ENCODE results near the gene SETBP1. TPM values are rescaled to one million over a fixed set of nuclear protein-coding genes. Genes with fewer than 3 reads are reported as not detected.

The SETBP1 gene
- total RNA-seq, 1 donor, result 22.8 TPM

- no peak for DNase-seq (ENCODE audit: insufficient read length, low spot score, missing footprints)
- H3K4me2 ChIP-seq (ENCODE audit: insufficient read depth, low read length), result no peak overlapping the region
- no peaks in the 10 kb centered on the region for H4K20me1 ChIP-seq (ENCODE audit: insufficient read depth, low read length)
- no peak for TF ChIP-seq CTCF (IDR thresholded peaks at IDR 0.05; ENCODE audit: extremely low read depth, low read depth, low read length)
- H3K9me3 ChIP-seq (ENCODE audit: low read depth, low read length), result no peaks in the 10 kb centered on the region
- no peaks in the 10 kb centered on the region for H3K36me3 ChIP-seq (ENCODE audit: insufficient read depth, low read length)
- H3K4me1 ChIP-seq (ENCODE audit: insufficient read depth, low read length), result no peaks in the 10 kb centered on the region
- no peak overlapping the region for H2AFZ ChIP-seq (ENCODE audit: low read length)
- no peaks in the 10 kb centered on the region for H3K27me3 ChIP-seq (ENCODE audit: insufficient read depth, low read length)
- no peak overlapping the region for H3K4me3 ChIP-seq (ENCODE audit: insufficient read depth, low read length)
- no peak overlapping the region for H3K27ac ChIP-seq (ENCODE audit: low read depth, low read length)
- H3K79me2 ChIP-seq (ENCODE audit: insufficient read depth, low read length), result no peaks in the 10 kb centered on the region
These were observed 254.2 kb downstream of the SETBP1 start for GRCh38 chr18:44934901-44935300.

DNA sequence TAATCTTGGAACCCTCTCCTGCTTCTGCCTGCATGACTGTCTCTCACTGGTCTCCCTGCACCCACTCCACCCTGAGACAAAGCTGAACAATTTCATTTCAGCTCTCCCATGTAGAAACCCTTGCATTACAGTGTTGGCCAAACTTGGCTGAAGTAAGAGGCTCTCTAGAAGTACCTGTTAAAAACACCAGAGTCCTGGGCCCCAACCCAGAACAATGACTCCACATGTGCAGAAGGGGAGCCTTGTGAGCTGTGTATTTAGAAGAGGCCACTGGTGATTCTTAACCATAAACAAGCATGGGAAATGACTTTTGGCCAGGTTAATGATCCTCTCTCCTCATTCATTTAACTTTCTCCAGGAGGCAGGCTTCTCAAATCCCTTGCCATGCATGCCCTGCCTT is 254.8 kb downstream of the SETBP1 start:
- Histone ChIP-seq H3K27ac (ENCODE audit: low read depth, low read length) (no peak overlapping the region), H3K27me3 (ENCODE audit: insufficient read depth, low read length) (no peaks in the 10 kb centered on the region), H3K9me3 (ENCODE audit: low read depth, low read length) (no peaks in the 10 kb centered on the region), H3K79me2 (ENCODE audit: insufficient read depth, low read length) (no peaks in the 10 kb centered on the region), H3K4me3 (ENCODE audit: insufficient read depth, low read length) (no peak overlapping the region), H3K4me2 (ENCODE audit: insufficient read depth, low read length) (no peak overlapping the region), H3K4me1 (ENCODE audit: insufficient read depth, low read length) (no peaks in the 10 kb centered on the region), H4K20me1 (ENCODE audit: insufficient read depth, low read length) (no peaks in the 10 kb centered on the region), H2AFZ (ENCODE audit: low read length) (no peak overlapping the region), H3K36me3 (ENCODE audit: insufficient read depth, low read length) (no peaks in the 10 kb centered on the region)
- no peak for TF ChIP-seq CTCF (IDR thresholded peaks at IDR 0.05; ENCODE audit: extremely low read depth, low read depth, low read length)
- no peak for DNase-seq (ENCODE audit: insufficient read length, low spot score, missing footprints)

GRCh38 chr18:44936485-44936884 is 255.8 kb downstream of the SETBP1 start:
- no peak overlapping the region for H3K4me2 ChIP-seq (ENCODE audit: insufficient read depth, low read length)
- H3K36me3 ChIP-seq (ENCODE audit: insufficient read depth, low read length), result no peaks in the 10 kb centered on the region
- H3K27me3 ChIP-seq (ENCODE audit: insufficient read depth, low read length), result no peaks in the 10 kb centered on the region
- no peak overlapping the region for H3K4me3 ChIP-seq (ENCODE audit: insufficient read depth, low read length)
- H3K9me3 ChIP-seq (ENCODE audit: low read depth, low read length), result no peaks in the 10 kb centered on the region
- DNase-seq (ENCODE audit: insufficient read length, low spot score, missing footprints), result no peak
- no peak overlapping the region for H2AFZ ChIP-seq (ENCODE audit: low read length)
- H4K20me1 ChIP-seq (ENCODE audit: insufficient read depth, low read length), result no peaks in the 10 kb centered on the region
- TF ChIP-seq CTCF (IDR thresholded peaks at IDR 0.05; ENCODE audit: extremely low read depth, low read depth, low read length), result no peak
- no peaks in the 10 kb centered on the region for H3K79me2 ChIP-seq (ENCODE audit: insufficient read depth, low read length)
- H3K27ac ChIP-seq (ENCODE audit: low read depth, low read length), result no peak overlapping the region
- no peaks in the 10 kb centered on the region for H3K4me1 ChIP-seq (ENCODE audit: insufficient read depth, low read length)

GRCh38 chr18:44937960-44938719 is 257.5 kb downstream of the SETBP1 start:
- no peak for TF ChIP-seq CTCF (IDR thresholded peaks at IDR 0.05; ENCODE audit: extremely low read depth, low read depth, low read length)
- H3K4me3 ChIP-seq (ENCODE audit: insufficient read depth, low read length), result no peak overlapping the region
- no peaks in the 10 kb centered on the region for H4K20me1 ChIP-seq (ENCODE audit: insufficient read depth, low read length)
- no peak overlapping the region for H3K27ac ChIP-seq (ENCODE audit: low read depth, low read length)
- no peaks in the 10 kb centered on the region for H3K36me3 ChIP-seq (ENCODE audit: insufficient read depth, low read length)
- H2AFZ ChIP-seq (ENCODE audit: low read length), result no peak overlapping the region
- no peak overlapping the region for H3K4me2 ChIP-seq (ENCODE audit: insufficient read depth, low read length)
- no peaks in the 10 kb centered on the region for H3K79me2 ChIP-seq (ENCODE audit: insufficient read depth, low read length)
- no peaks in the 10 kb centered on the region for H3K27me3 ChIP-seq (ENCODE audit: insufficient read depth, low read length)
- H3K9me3 ChIP-seq (ENCODE audit: low read depth, low read length), result no peaks in the 10 kb centered on the region
- H3K4me1 ChIP-seq (ENCODE audit: insufficient read depth, low read length), result no peaks in the 10 kb centered on the region
- peak; percentile 39 for DNase-seq (ENCODE audit: insufficient read length, low spot score, missing footprints)

Data from osteoblast (primary cell).